Fibroblast of lung (primary cell): ENCODE results near the gene MSLN. TPM values are rescaled to one million over a fixed set of nuclear protein-coding genes. Genes with fewer than 3 reads are reported as not detected.
"Not testable (repeated sequence)": the region's sequence is repeated elsewhere in the genome, so short reads cannot be mapped to it uniquely, and the experiment has no call there.

ENCODE experiments used
- DNase-seq, 2 donors: peaks; one replicate each; pipeline versions ENCODE4 v3.0.0 to v3.0.0-alpha.2; 2010; ENCODE audit warnings: low read depth in 2 of 2
- H2AFZ ChIP-seq: 2 replicates; pipeline ENCODE4 v1.5.1; 2012; ENCODE audit warnings: low read length, control low read depth, inconsistent platforms
- H3K27ac ChIP-seq: 2 replicates; pipeline ENCODE4 v1.5.1; 2011; ENCODE audit warnings: low read length, control low read depth; ENCODE audit not compliant: insufficient read depth
- H3K27me3 ChIP-seq: 2 replicates; pipeline ENCODE4 v1.5.1; 2011; ENCODE audit warnings: mild to moderate bottlenecking, low read length; ENCODE audit not compliant: control insufficient read depth, insufficient read depth
- H3K36me3 ChIP-seq: 2 replicates; pipeline ENCODE4 v1.5.1; 2011; ENCODE audit warnings: low read length; ENCODE audit not compliant: control insufficient read depth, insufficient read depth
- H3K4me1 ChIP-seq: 2 replicates; pipeline ENCODE4 v1.5.1; 2011; ENCODE audit warnings: low read length; ENCODE audit not compliant: control insufficient read depth, insufficient read depth; ENCODE audit errors: extremely low read depth
- H3K4me2 ChIP-seq: 2 replicates; pipeline ENCODE4 v1.5.1; 2011; ENCODE audit warnings: low read length, control low read depth; ENCODE audit not compliant: insufficient read depth; ENCODE audit errors: extremely low read depth
- H3K4me3 ChIP-seq, 4 experiments: fragments of 200-600 bp in 1 of 4; sonication (generic) in 1 of 4; replicated peaks in 1 of 4; 2 replicates each; pipeline ENCODE4 v1.5.1; 2011 to 2016; ENCODE audit warnings: low read length in 4 of 4, low read depth in 3 of 4, mild to moderate bottlenecking in 3 of 4, control low read depth in 2 of 4, inconsistent platforms in 1 of 4, mixed read lengths in 1 of 4; ENCODE audit not compliant: insufficient read depth in 1 of 4; ENCODE audit errors: control extremely low read depth in 1 of 4
- H3K79me2 ChIP-seq: 2 replicates; pipeline ENCODE4 v1.5.1; 2012; ENCODE audit warnings: mild to moderate bottlenecking, low read length, inconsistent platforms; ENCODE audit not compliant: control insufficient read depth, insufficient read depth
- H3K9ac ChIP-seq: 2 replicates; pipeline ENCODE4 v1.5.1; 2011; ENCODE audit warnings: mild to moderate bottlenecking, low read length, control low read depth; ENCODE audit not compliant: insufficient read depth
- H3K9me3 ChIP-seq: 2 replicates; pipeline ENCODE4 v1.5.1; 2012; ENCODE audit warnings: low read depth, low read length; ENCODE audit not compliant: control insufficient read depth, insufficient read depth
- H4K20me1 ChIP-seq: 2 replicates; pipeline ENCODE4 v1.5.1; 2011; ENCODE audit warnings: low read length; ENCODE audit not compliant: control insufficient read depth, insufficient read depth; ENCODE audit errors: extremely low read depth
- EZH2 ChIP-seq: IDR thresholded peaks from 2 replicates; pipeline ENCODE4 v1.5.1; 2012; ENCODE audit warnings: low read length, control low read depth, mild to moderate bottlenecking; ENCODE audit errors: missing control alignments
- polyA plus RNA-seq, 2 donors: library from polyadenylated mRNA; depleted of rRNA in 1 of 2; stranded (reverse) in 1 of 2; unstranded in 1 of 2; fragments of >200 nt; gene quantifications; 2 replicates each; pipeline ENCODE4 v1.2.1, GENCODE V29; 2011 to 2012; ENCODE audit warnings: missing spikeins in 1 of 2
- total RNA-seq: library from RNA; depleted of rRNA; stranded (reverse); fragments of >200 nt; gene quantifications from 2 replicates; pipeline ENCODE4 v1.2.1, GENCODE V29; 2014
- TF ChIP-seq, protein P1 (sequence below), 2 donors: IDR thresholded peaks in 1 of 2; conservative IDR thresholded peaks in 1 of 2; 1 replicate in 1 of 2; 2 replicates in 1 of 2; pipeline ENCODE4 v1.5.1; 2011 to 2012; ENCODE audit warnings: low read length in 2 of 2, control low read depth in 1 of 2, inconsistent platforms in 1 of 2, low read depth in 1 of 2, mild to moderate bottlenecking in 1 of 2

Gene MSLN
- total and polyA plus RNA-seq, 2 donors (not counting 1 experiment from before 2014, with no cell fraction given): not detected

DNA sequence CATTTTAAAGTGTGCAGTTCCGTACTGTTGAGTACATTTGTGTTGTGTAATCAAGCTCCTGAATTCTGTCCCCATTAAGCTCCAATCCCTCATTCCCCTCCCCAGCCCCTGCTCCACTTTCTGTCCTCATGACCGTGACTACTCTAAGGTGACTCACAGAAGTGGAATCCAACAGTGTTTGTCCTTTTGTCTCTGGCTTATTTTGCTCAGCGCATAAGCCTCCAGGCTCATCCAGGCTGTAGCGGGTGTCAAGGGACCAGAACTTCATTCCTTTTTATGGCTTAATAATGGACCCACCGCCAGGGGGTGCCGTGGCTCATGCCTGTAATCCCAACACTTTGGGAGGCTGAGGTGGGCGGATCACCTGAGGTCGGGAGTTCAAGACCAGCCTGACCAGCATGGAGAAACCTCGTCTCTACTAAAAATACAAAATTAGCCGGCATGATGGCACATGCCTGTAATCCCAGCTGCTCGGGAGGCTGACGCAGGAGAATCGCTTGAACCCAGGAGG lies 47.7 kb upstream of the MSLN start:
- peaks cover 13% of the 10 kb centered on the region for H3K4me1 ChIP-seq
- H3K27me3 ChIP-seq, H3K79me2 ChIP-seq, H3K9ac ChIP-seq, H2AFZ ChIP-seq, H3K27ac ChIP-seq, H3K4me3 ChIP-seq, H4K20me1 ChIP-seq, H3K4me2 ChIP-seq, H3K36me3 ChIP-seq, H3K9me3 ChIP-seq: not testable (repeated sequence)
- DNase-seq: peak; percentile 89 to 93
- TF ChIP-seq, protein P1, sequence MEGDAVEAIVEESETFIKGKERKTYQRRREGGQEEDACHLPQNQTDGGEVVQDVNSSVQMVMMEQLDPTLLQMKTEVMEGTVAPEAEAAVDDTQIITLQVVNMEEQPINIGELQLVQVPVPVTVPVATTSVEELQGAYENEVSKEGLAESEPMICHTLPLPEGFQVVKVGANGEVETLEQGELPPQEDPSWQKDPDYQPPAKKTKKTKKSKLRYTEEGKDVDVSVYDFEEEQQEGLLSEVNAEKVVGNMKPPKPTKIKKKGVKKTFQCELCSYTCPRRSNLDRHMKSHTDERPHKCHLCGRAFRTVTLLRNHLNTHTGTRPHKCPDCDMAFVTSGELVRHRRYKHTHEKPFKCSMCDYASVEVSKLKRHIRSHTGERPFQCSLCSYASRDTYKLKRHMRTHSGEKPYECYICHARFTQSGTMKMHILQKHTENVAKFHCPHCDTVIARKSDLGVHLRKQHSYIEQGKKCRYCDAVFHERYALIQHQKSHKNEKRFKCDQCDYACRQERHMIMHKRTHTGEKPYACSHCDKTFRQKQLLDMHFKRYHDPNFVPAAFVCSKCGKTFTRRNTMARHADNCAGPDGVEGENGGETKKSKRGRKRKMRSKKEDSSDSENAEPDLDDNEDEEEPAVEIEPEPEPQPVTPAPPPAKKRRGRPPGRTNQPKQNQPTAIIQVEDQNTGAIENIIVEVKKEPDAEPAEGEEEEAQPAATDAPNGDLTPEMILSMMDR (conservative IDR thresholded peaks at IDR 0.05 in 1 of 2, IDR thresholded peaks at IDR 0.05 in 1 of 2; ENCODE audit: low read depth in 1 of 2, low read length in 2 of 2): peak in 1 of 2 donors; percentile 36

DNA sequence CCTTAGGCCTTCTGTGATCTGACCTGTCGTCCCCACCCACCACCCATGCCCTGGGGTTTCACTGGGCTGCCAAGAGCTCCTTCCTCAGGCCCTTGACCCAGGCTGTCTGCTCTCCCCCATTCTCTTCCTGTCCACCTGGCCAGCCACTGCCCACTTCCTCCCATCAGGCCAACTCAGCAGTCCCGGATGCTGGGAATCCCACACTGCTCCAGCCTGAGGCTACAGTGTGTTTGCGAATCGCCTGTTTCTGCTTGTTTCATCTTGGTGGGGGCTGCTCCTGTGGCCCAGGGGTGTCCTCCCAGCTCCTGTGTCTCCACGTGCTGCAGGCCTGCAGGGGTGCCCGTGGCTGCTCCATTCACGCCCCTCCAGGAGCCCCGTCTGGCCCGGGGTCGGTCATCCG lies 46.5 kb upstream of the MSLN start:
- H3K27me3 ChIP-seq: no peaks in the 10 kb centered on the region
- H3K4me1 ChIP-seq: peaks cover 14% of the 10 kb centered on the region
- no peak overlapping the region for H3K4me3 ChIP-seq
- no peaks in the 10 kb centered on the region for H4K20me1 ChIP-seq
- H3K9ac ChIP-seq: no peak overlapping the region
- H3K9me3 ChIP-seq: no peaks in the 10 kb centered on the region
- H3K27ac ChIP-seq: no peak overlapping the region
- no peaks in the 10 kb centered on the region for H3K79me2 ChIP-seq
- H2AFZ ChIP-seq: no peak overlapping the region
- H3K36me3 ChIP-seq: no peaks in the 10 kb centered on the region
- DNase-seq: no peak
- TF ChIP-seq, protein P1 (conservative IDR thresholded peaks at IDR 0.05 in 1 of 2, IDR thresholded peaks at IDR 0.05 in 1 of 2; ENCODE audit: low read depth in 1 of 2, low read length in 2 of 2): no peak
- TF ChIP-seq EZH2: no peak
- H3K4me2 ChIP-seq: no peak overlapping the region

DNA sequence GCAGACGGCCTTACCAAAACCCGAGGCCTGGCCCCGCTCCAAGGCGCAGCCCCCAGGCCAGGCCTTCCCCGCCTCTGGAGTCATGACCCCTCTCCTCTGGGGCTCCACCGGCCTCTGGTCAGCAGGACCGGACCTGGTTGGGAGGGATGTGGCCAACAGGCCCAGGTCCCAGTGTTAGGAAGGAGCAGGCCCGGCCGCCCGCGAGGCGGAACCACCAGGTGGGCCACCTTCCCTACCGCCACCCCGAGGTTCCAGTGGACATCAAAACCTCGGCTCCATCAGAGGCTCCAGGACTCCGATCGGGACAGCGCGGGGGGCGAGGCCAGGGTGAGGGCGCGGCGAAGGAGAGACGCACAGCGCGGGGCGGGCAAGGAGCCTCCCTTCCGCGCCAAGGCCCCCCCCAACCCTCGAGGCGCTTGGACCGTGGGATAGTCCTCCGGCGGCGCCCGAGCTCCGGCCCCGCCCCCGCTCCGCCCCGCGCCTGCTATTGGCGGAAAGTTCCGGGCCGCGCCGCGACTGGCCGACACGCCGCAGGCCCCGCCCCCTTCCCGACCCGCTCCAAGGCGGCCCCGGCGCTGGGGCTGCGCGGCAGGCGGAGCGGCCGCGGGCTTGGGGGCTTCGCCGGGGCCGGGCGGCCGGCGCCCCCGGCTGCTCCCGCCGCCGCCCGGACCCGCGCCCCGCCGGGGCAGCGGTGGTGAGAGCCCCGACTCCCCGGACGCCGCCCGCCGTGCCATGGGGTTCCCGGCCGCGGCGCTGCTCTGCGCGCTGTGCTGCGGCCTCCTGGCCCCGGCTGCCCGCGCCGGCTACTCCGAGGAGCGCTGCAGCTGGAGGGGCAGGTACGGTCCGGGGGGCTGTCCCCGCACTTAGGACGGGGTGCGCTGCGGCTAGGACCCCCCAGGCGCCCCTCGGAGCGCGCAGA lies 45.7 kb upstream of the MSLN start, which contains the start of gene METRN:
TSS of gene METRN (plus strand) at position 561 of the 919 bp plus-strand sequence. CDS start at position 733, 172 bp downstream.
- TF ChIP-seq, protein P1 (conservative IDR thresholded peaks at IDR 0.05 in 1 of 2, IDR thresholded peaks at IDR 0.05 in 1 of 2; ENCODE audit: low read depth in 1 of 2, low read length in 2 of 2): no peak
- no peak for TF ChIP-seq EZH2
- Histone ChIP-seq H3K27ac (peak within 1 kb of the TSS; percentile 20), H3K4me2 (peak within 1 kb of the TSS; percentile 80), H3K36me3 (no peaks in the 10 kb centered on the region), H4K20me1 (no peaks in the 10 kb centered on the region), H3K9ac (peak within 1 kb of the TSS; percentile 23), H3K79me2 (no peaks in the 10 kb centered on the region), H3K4me3 (peak within 1 kb of the TSS; percentile 27 to 64 (median 48)), H3K9me3 (no peaks in the 10 kb centered on the region), H3K27me3 (no peaks in the 10 kb centered on the region), H2AFZ (no peak within 1 kb of the TSS), H3K4me1 (peaks cover 16% of the 10 kb centered on the region)
- DNase-seq: peak; percentile 76 to 81
